ENCODE measurements around the gene HCN2. TPM values are rescaled to one million over a fixed set of nuclear protein-coding genes. Genes with fewer than 3 reads are reported as not detected.

Gene HCN2
- total RNA-seq, 1 experiment from 2014 or later = 9.2 TPM

DNA sequence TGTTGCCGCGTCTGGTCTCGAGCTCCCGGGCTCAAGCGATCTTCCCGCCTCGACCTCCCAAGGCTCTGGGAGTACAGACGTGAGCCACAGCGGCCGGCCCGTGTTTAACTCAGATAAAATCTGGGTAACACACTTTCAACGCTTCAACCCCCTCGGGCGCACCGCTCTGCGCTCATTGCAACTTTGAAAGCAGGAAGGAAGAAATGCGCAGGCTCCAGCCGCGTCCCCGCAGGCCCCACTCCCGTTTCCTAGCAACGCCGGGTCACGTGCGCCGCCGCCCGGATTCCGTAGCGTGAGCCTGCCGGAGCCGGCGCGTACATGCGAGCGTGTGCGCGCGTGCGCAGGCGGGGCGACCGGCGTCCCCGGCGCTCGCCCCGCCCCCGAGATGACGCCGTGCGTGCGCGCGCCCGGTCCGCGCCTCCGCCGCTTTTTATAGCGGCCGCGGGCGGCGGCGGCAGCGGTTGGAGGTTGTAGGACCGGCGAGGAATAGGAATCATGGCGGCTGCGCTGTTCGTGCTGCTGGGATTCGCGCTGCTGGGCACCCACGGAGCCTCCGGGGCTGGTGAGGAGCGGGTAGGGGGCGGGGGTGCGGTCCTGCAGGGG is 17.4 kb upstream of the HCN2 start, which contains the start of gene BSG (continued):
- no peak for TF ChIP-seq ZNF317 (CRISPR knock-in tag; IDR thresholded peaks at IDR 0.05; ENCODE audit: borderline replicate concordance, low read depth)
- peak; percentile 71 for TF ChIP-seq SP1 (CRISPR knock-in tag; conservative IDR thresholded peaks at IDR 0.05)
- TF ChIP-seq, protein P1, sequence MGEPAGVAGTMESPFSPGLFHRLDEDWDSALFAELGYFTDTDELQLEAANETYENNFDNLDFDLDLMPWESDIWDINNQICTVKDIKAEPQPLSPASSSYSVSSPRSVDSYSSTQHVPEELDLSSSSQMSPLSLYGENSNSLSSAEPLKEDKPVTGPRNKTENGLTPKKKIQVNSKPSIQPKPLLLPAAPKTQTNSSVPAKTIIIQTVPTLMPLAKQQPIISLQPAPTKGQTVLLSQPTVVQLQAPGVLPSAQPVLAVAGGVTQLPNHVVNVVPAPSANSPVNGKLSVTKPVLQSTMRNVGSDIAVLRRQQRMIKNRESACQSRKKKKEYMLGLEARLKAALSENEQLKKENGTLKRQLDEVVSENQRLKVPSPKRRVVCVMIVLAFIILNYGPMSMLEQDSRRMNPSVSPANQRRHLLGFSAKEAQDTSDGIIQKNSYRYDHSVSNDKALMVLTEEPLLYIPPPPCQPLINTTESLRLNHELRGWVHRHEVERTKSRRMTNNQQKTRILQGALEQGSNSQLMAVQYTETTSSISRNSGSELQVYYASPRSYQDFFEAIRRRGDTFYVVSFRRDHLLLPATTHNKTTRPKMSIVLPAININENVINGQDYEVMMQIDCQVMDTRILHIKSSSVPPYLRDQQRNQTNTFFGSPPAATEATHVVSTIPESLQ (CRISPR knock-in tag; IDR thresholded peaks at IDR 0.05) = no peak
- TF ChIP-seq, protein P2, sequence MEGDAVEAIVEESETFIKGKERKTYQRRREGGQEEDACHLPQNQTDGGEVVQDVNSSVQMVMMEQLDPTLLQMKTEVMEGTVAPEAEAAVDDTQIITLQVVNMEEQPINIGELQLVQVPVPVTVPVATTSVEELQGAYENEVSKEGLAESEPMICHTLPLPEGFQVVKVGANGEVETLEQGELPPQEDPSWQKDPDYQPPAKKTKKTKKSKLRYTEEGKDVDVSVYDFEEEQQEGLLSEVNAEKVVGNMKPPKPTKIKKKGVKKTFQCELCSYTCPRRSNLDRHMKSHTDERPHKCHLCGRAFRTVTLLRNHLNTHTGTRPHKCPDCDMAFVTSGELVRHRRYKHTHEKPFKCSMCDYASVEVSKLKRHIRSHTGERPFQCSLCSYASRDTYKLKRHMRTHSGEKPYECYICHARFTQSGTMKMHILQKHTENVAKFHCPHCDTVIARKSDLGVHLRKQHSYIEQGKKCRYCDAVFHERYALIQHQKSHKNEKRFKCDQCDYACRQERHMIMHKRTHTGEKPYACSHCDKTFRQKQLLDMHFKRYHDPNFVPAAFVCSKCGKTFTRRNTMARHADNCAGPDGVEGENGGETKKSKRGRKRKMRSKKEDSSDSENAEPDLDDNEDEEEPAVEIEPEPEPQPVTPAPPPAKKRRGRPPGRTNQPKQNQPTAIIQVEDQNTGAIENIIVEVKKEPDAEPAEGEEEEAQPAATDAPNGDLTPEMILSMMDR (IDR thresholded peaks at IDR 0.05) = no peak
- TF ChIP-seq, protein P3, sequence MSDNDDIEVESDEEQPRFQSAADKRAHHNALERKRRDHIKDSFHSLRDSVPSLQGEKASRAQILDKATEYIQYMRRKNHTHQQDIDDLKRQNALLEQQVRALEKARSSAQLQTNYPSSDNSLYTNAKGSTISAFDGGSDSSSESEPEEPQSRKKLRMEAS (CRISPR knock-in tag; IDR thresholded peaks at IDR 0.05) = peak; percentile 62; the same call in 1 of the 2 replicates
- TF ChIP-seq, protein P4, sequence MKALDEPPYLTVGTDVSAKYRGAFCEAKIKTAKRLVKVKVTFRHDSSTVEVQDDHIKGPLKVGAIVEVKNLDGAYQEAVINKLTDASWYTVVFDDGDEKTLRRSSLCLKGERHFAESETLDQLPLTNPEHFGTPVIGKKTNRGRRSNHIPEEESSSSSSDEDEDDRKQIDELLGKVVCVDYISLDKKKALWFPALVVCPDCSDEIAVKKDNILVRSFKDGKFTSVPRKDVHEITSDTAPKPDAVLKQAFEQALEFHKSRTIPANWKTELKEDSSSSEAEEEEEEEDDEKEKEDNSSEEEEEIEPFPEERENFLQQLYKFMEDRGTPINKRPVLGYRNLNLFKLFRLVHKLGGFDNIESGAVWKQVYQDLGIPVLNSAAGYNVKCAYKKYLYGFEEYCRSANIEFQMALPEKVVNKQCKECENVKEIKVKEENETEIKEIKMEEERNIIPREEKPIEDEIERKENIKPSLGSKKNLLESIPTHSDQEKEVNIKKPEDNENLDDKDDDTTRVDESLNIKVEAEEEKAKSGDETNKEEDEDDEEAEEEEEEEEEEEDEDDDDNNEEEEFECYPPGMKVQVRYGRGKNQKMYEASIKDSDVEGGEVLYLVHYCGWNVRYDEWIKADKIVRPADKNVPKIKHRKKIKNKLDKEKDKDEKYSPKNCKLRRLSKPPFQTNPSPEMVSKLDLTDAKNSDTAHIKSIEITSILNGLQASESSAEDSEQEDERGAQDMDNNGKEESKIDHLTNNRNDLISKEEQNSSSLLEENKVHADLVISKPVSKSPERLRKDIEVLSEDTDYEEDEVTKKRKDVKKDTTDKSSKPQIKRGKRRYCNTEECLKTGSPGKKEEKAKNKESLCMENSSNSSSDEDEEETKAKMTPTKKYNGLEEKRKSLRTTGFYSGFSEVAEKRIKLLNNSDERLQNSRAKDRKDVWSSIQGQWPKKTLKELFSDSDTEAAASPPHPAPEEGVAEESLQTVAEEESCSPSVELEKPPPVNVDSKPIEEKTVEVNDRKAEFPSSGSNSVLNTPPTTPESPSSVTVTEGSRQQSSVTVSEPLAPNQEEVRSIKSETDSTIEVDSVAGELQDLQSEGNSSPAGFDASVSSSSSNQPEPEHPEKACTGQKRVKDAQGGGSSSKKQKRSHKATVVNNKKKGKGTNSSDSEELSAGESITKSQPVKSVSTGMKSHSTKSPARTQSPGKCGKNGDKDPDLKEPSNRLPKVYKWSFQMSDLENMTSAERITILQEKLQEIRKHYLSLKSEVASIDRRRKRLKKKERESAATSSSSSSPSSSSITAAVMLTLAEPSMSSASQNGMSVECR (CRISPR knock-in tag; IDR thresholded peaks at IDR 0.05; ENCODE audit: borderline replicate concordance) = peak; percentile 72; the same call in 1 of the 2 replicates
- 0 out of 2 replicates have a peak, but pooled peaks have one; percentile 70 for TF ChIP-seq ESRRA (CRISPR knock-in tag; IDR thresholded peaks at IDR 0.05; ENCODE audit: borderline replicate concordance)
- no peak for TF ChIP-seq ZNF263 (CRISPR knock-in tag; IDR thresholded peaks at IDR 0.05; ENCODE audit: low read depth)
- no peak for TF ChIP-seq NFATC4 (CRISPR knock-in tag; IDR thresholded peaks at IDR 0.05)
- TF ChIP-seq NR3C1 (CRISPR knock-in tag; conservative IDR thresholded peaks at IDR 0.05; ENCODE audit: low read depth) = no peak
- TF ChIP-seq, protein P5, sequence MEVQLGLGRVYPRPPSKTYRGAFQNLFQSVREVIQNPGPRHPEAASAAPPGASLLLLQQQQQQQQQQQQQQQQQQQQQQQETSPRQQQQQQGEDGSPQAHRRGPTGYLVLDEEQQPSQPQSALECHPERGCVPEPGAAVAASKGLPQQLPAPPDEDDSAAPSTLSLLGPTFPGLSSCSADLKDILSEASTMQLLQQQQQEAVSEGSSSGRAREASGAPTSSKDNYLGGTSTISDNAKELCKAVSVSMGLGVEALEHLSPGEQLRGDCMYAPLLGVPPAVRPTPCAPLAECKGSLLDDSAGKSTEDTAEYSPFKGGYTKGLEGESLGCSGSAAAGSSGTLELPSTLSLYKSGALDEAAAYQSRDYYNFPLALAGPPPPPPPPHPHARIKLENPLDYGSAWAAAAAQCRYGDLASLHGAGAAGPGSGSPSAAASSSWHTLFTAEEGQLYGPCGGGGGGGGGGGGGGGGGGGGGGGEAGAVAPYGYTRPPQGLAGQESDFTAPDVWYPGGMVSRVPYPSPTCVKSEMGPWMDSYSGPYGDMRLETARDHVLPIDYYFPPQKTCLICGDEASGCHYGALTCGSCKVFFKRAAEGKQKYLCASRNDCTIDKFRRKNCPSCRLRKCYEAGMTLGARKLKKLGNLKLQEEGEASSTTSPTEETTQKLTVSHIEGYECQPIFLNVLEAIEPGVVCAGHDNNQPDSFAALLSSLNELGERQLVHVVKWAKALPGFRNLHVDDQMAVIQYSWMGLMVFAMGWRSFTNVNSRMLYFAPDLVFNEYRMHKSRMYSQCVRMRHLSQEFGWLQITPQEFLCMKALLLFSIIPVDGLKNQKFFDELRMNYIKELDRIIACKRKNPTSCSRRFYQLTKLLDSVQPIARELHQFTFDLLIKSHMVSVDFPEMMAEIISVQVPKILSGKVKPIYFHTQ (CRISPR knock-in tag; IDR thresholded peaks at IDR 0.05) = no peak
- no peak for TF ChIP-seq TCF7 (CRISPR knock-in tag; IDR thresholded peaks at IDR 0.05; ENCODE audit: low read depth)
- no peak for TF ChIP-seq MYBL2 (CRISPR knock-in tag; IDR thresholded peaks at IDR 0.05)
- no peak for TF ChIP-seq ZNF121 (CRISPR knock-in tag; IDR thresholded peaks at IDR 0.05)
- TF ChIP-seq, protein P6, sequence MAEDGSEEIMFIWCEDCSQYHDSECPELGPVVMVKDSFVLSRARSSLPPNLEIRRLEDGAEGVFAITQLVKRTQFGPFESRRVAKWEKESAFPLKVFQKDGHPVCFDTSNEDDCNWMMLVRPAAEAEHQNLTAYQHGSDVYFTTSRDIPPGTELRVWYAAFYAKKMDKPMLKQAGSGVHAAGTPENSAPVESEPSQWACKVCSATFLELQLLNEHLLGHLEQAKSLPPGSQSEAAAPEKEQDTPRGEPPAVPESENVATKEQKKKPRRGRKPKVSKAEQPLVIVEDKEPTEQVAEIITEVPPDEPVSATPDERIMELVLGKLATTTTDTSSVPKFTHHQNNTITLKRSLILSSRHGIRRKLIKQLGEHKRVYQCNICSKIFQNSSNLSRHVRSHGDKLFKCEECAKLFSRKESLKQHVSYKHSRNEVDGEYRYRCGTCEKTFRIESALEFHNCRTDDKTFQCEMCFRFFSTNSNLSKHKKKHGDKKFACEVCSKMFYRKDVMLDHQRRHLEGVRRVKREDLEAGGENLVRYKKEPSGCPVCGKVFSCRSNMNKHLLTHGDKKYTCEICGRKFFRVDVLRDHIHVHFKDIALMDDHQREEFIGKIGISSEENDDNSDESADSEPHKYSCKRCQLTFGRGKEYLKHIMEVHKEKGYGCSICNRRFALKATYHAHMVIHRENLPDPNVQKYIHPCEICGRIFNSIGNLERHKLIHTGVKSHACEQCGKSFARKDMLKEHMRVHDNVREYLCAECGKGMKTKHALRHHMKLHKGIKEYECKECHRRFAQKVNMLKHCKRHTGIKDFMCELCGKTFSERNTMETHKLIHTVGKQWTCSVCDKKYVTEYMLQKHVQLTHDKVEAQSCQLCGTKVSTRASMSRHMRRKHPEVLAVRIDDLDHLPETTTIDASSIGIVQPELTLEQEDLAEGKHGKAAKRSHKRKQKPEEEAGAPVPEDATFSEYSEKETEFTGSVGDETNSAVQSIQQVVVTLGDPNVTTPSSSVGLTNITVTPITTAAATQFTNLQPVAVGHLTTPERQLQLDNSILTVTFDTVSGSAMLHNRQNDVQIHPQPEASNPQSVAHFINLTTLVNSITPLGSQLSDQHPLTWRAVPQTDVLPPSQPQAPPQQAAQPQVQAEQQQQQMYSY (CRISPR knock-in tag; IDR thresholded peaks at IDR 0.05) = no peak
- no peak for TF ChIP-seq ZNF423 (CRISPR knock-in tag; IDR thresholded peaks at IDR 0.05)
- TF ChIP-seq, protein P7, sequence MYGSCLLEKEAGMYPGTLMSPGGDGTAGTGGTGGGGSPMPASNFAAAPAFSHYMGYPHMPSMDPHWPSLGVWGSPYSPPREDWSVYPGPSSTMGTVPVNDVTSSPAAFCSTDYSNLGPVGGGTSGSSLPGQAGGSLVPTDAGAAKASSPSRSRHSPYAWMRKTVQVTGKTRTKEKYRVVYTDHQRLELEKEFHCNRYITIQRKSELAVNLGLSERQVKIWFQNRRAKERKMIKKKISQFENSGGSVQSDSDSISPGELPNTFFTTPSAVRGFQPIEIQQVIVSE (CRISPR knock-in tag; IDR thresholded peaks at IDR 0.05; ENCODE audit: borderline replicate concordance) = no peak
- TF ChIP-seq CREB1 (CRISPR knock-in tag; IDR thresholded peaks at IDR 0.05) = no peak
- TF ChIP-seq ZNF416 (CRISPR knock-in tag; IDR thresholded peaks at IDR 0.05) = no peak
- TF ChIP-seq OVOL2 (CRISPR knock-in tag; IDR thresholded peaks at IDR 0.05; ENCODE audit: borderline replicate concordance) = no peak
- TF ChIP-seq HMGA2 (CRISPR knock-in tag; IDR thresholded peaks at IDR 0.05) = no peak

Data from WTC11 (cell line).